Astrocyte (in vitro differentiated cells and primary cell): ENCODE data around the gene DUSP28. TPM values are rescaled to one million over a fixed set of nuclear protein-coding genes. Genes with fewer than 3 reads are reported as not detected.

Experiments used
- DNase-seq: peaks from one replicate; pipeline ENCODE4 v3.0.0-alpha.2; 2010; ENCODE audit warnings: low read depth
- FAIRE-seq: peaks from 2 replicates; lab custom pipeline; 2011; peaks lifted over from hg19 to GRCh38; lab: Jason Lieb, UNC
- H2AFZ ChIP-seq: 2 replicates; pipeline ENCODE4 v1.6.0; 2012; ENCODE audit warnings: low read depth, low read length, inconsistent platforms
- H3K27ac ChIP-seq: 2 replicates; pipeline ENCODE4 v1.5.1; 2011; ENCODE audit warnings: low read depth, low read length, inconsistent platforms
- H3K27me3 ChIP-seq: 2 replicates; pipeline ENCODE4 v1.6.0; 2011; ENCODE audit warnings: low read length, inconsistent platforms; ENCODE audit not compliant: insufficient read depth
- H3K36me3 ChIP-seq: 2 replicates; pipeline ENCODE4 v1.5.1; 2011; ENCODE audit warnings: low read length, inconsistent platforms; ENCODE audit not compliant: insufficient read depth
- H3K4me1 ChIP-seq: 2 replicates; pipeline ENCODE4 v1.5.1; 2011; ENCODE audit warnings: low read length, inconsistent platforms; ENCODE audit not compliant: insufficient read depth
- H3K4me2 ChIP-seq: 2 replicates; pipeline ENCODE4 v1.6.0; 2012; ENCODE audit warnings: low read length, inconsistent platforms
- H3K4me3 ChIP-seq: 2 replicates; pipeline ENCODE4 v1.5.1; 2011; ENCODE audit warnings: low read depth, mild to moderate bottlenecking, low read length, inconsistent platforms; ENCODE audit not compliant: insufficient read depth
- H3K79me2 ChIP-seq: 2 replicates; pipeline ENCODE4 v1.6.0; 2012; ENCODE audit warnings: mild to moderate bottlenecking, low read length, inconsistent platforms; ENCODE audit not compliant: insufficient read depth
- H3K9ac ChIP-seq: 2 replicates; pipeline ENCODE4 v1.6.0; 2012; ENCODE audit warnings: mild to moderate bottlenecking, low read length, inconsistent platforms
- H3K9me3 ChIP-seq: 2 replicates; pipeline ENCODE4 v1.5.1; 2012; ENCODE audit warnings: low read depth, mild to moderate bottlenecking, low read length, inconsistent platforms; ENCODE audit not compliant: insufficient read depth
- H4K20me1 ChIP-seq: 2 replicates; pipeline ENCODE4 v1.6.0; 2012; ENCODE audit warnings: low read length, inconsistent platforms; ENCODE audit not compliant: insufficient read depth
- H3K27ac Mint-ChIP-seq: one replicate; pipeline ENCODE4 v1.8.0; 2021; ENCODE audit warnings: mild to moderate bottlenecking, mixed read lengths; ENCODE audit not compliant: unreplicated experiment
- H3K27me3 Mint-ChIP-seq: one replicate; pipeline ENCODE4 v1.8.0; 2021; ENCODE audit warnings: low read depth, mixed read lengths; ENCODE audit not compliant: unreplicated experiment
- H3K36me3 Mint-ChIP-seq: one replicate; pipeline ENCODE4 v1.8.0; 2021; ENCODE audit warnings: low read depth, mixed read lengths; ENCODE audit not compliant: unreplicated experiment
- H3K4me1 Mint-ChIP-seq: one replicate; pipeline ENCODE4 v1.8.0; 2021; ENCODE audit warnings: low read depth, mixed read lengths; ENCODE audit not compliant: unreplicated experiment
- H3K4me3 Mint-ChIP-seq: one replicate; pipeline ENCODE4 v1.8.0; 2021; ENCODE audit warnings: mild to moderate bottlenecking, moderate library complexity, mixed read lengths; ENCODE audit not compliant: unreplicated experiment
- H3K9me3 Mint-ChIP-seq: one replicate; pipeline ENCODE4 v1.8.0; 2021; ENCODE audit warnings: mild to moderate bottlenecking, mixed read lengths; ENCODE audit not compliant: unreplicated experiment
- CTCF ChIP-seq: IDR thresholded peaks from 2 replicates; pipeline ENCODE4 v1.5.1; 2011; ENCODE audit warnings: low read depth, mild to moderate bottlenecking, inconsistent platforms, low read length, moderate library complexity; ENCODE audit not compliant: insufficient read depth
- EZH2 ChIP-seq: IDR thresholded peaks from 2 replicates; pipeline ENCODE4 v1.6.1; 2012; ENCODE audit warnings: mild to moderate bottlenecking, low read length, inconsistent platforms; ENCODE audit not compliant: insufficient read depth
- total RNA-seq: library from RNA; stranded (reverse); gene quantifications from 2 replicates; pipeline ENCODE4 v1.2.1, GENCODE V29; 2021

DUSP28 gene
- total RNA-seq, 1 donor from 2014 or later, result 4.1 TPM

- no peaks in the 10 kb centered on the region for H3K27me3 ChIP-seq
- no peaks in the 10 kb centered on the region for H3K36me3 Mint-ChIP-seq
- no peak overlapping the region for H3K4me3 Mint-ChIP-seq
- H3K79me2 ChIP-seq, result peaks cover 4% of the 10 kb centered on the region
- H3K27ac Mint-ChIP-seq, result no peak overlapping the region
- H3K4me1 Mint-ChIP-seq, result peaks cover 20% of the 10 kb centered on the region
- H3K36me3 ChIP-seq, result no peaks in the 10 kb centered on the region
- no peak overlapping the region for H3K9ac ChIP-seq
- no peak overlapping the region for H2AFZ ChIP-seq
- H3K27me3 Mint-ChIP-seq, result no peaks in the 10 kb centered on the region
- H3K9me3 ChIP-seq, result no peaks in the 10 kb centered on the region
- FAIRE-seq (no peak), DNase-seq (no peak)
- H3K9me3 Mint-ChIP-seq, result no peaks in the 10 kb centered on the region
- peaks cover 43% of the 10 kb centered on the region for H3K4me1 ChIP-seq
- peaks cover 10% of the 10 kb centered on the region for H4K20me1 ChIP-seq
- no peak overlapping the region for H3K4me2 ChIP-seq
- H3K27ac ChIP-seq, result no peak overlapping the region
- H3K4me3 ChIP-seq, result no peak overlapping the region
- TF ChIP-seq CTCF (no peak), EZH2 (no peak)
Observed at GRCh38 chr2:240563951-240564560, 3.9 kb downstream of the DUSP28 start.

- H3K4me2 ChIP-seq, result no peak overlapping the region
- H3K4me1 Mint-ChIP-seq, result peaks cover 18% of the 10 kb centered on the region
- FAIRE-seq, result no peak
Observed at GRCh38 chr2:240564561-240565332, 4.6 kb downstream of the DUSP28 start.

More at GRCh38 chr2:240564561-240565332, 4.6 kb downstream of the DUSP28 start:
- Histone ChIP-seq H3K27me3 (no peaks in the 10 kb centered on the region), H2AFZ (no peak overlapping the region), H4K20me1 (peaks cover 10% of the 10 kb centered on the region), H3K9me3 (no peaks in the 10 kb centered on the region), H3K9ac (no peak overlapping the region), H3K4me1 (peaks cover 36% of the 10 kb centered on the region), H3K4me3 (no peak overlapping the region), H3K79me2 (peaks cover 7% of the 10 kb centered on the region), H3K27ac (no peak overlapping the region), H3K36me3 (no peaks in the 10 kb centered on the region)
- no peak for TF ChIP-seq EZH2
- peak; percentile 3 for TF ChIP-seq CTCF
- peak overlapping the region; percentile 79 for H3K27ac Mint-ChIP-seq
- no peaks in the 10 kb centered on the region for H3K36me3 Mint-ChIP-seq
- no peak for DNase-seq
- peak overlapping the region; percentile 8 for H3K4me3 Mint-ChIP-seq
- no peaks in the 10 kb centered on the region for H3K9me3 Mint-ChIP-seq
- H3K27me3 Mint-ChIP-seq, result no peaks in the 10 kb centered on the region
